ENCODE results near the gene NUP153.
"Not testable (repeated sequence)": the region's sequence is repeated elsewhere in the genome, so short reads cannot be mapped to it uniquely, and the experiment has no call there.

NUP153 gene

GRCh38 chr6:17728551-17729222, 22.0 kb upstream of the NUP153 start:
- FAIRE-seq (no peak), DNase-seq (ENCODE audit: insufficient read length) (no peak)
- TF ChIP-seq POLR2A (IDR thresholded peaks at IDR 0.05; ENCODE audit: low read depth, low read length): no peak
- no peak for TF ChIP-seq TAF1 (IDR thresholded peaks at IDR 0.05; ENCODE audit: borderline replicate concordance, low read depth, low read length)
- TF ChIP-seq POLR2AphosphoS5 (IDR thresholded peaks at IDR 0.05; ENCODE audit: low read depth, low read length): no peak

- DNase-seq (ENCODE audit: insufficient read length) (no peak), FAIRE-seq (no peak)
Measured at GRCh38 chr6:17725083-17725482, 18.4 kb upstream of the NUP153 start.

GRCh38 chr6:17724341-17724740, 17.6 kb upstream of the NUP153 start:
- no peak for TF ChIP-seq POLR2AphosphoS5 (IDR thresholded peaks at IDR 0.05; ENCODE audit: low read depth, low read length)
- DNase-seq (ENCODE audit: insufficient read length): no peak
- no peak for FAIRE-seq

More at GRCh38 chr6:17725083-17725482, 18.4 kb upstream of the NUP153 start:
- TF ChIP-seq POLR2AphosphoS5 (IDR thresholded peaks at IDR 0.05; ENCODE audit: low read depth, low read length) (no peak), POLR2A (IDR thresholded peaks at IDR 0.05; ENCODE audit: low read depth, low read length) (no peak), TAF1 (IDR thresholded peaks at IDR 0.05; ENCODE audit: borderline replicate concordance, low read depth, low read length) (no peak)

- TF ChIP-seq POLR2A (IDR thresholded peaks at IDR 0.05; ENCODE audit: low read depth, low read length) (no peak), POLR2AphosphoS5 (IDR thresholded peaks at IDR 0.05; ENCODE audit: low read depth, low read length) (no peak), TAF1 (IDR thresholded peaks at IDR 0.05; ENCODE audit: borderline replicate concordance, low read depth, low read length) (no peak)
- DNase-seq (ENCODE audit: insufficient read length) (no peak), FAIRE-seq (no peak)
Measured at GRCh38 chr6:17721671-17722070, 14.9 kb upstream of the NUP153 start.

- FAIRE-seq (no peak), DNase-seq (ENCODE audit: insufficient read length) (no peak)
- no peak for TF ChIP-seq TAF1 (IDR thresholded peaks at IDR 0.05; ENCODE audit: borderline replicate concordance, low read depth, low read length)
- no peak for TF ChIP-seq POLR2AphosphoS5 (IDR thresholded peaks at IDR 0.05; ENCODE audit: low read depth, low read length)
- no peak for TF ChIP-seq POLR2A (IDR thresholded peaks at IDR 0.05; ENCODE audit: low read depth, low read length)
Measured at GRCh38 chr6:17719323-17720041, 12.8 kb upstream of the NUP153 start.

- no peak for FAIRE-seq
- DNase-seq (ENCODE audit: insufficient read length): no peak
- TF ChIP-seq POLR2AphosphoS5 (IDR thresholded peaks at IDR 0.05; ENCODE audit: low read depth, low read length) (no peak), POLR2A (IDR thresholded peaks at IDR 0.05; ENCODE audit: low read depth, low read length) (no peak), TAF1 (IDR thresholded peaks at IDR 0.05; ENCODE audit: borderline replicate concordance, low read depth, low read length) (no peak)
Measured at GRCh38 chr6:17716221-17716620, 9.5 kb upstream of the NUP153 start.

GRCh38 chr6:17714879-17715851, 8.4 kb upstream of the NUP153 start:
- no peak for FAIRE-seq
- DNase-seq (ENCODE audit: insufficient read length): no peak
- TF ChIP-seq POLR2AphosphoS5 (IDR thresholded peaks at IDR 0.05; ENCODE audit: low read depth, low read length) (no peak), POLR2A (IDR thresholded peaks at IDR 0.05; ENCODE audit: low read depth, low read length) (no peak), TAF1 (IDR thresholded peaks at IDR 0.05; ENCODE audit: borderline replicate concordance, low read depth, low read length) (no peak)

GRCh38 chr6:17714177-17714576, 7.5 kb upstream of the NUP153 start:
- no peak for DNase-seq (ENCODE audit: insufficient read length)
- FAIRE-seq: no peak
- no peak for TF ChIP-seq TAF1 (IDR thresholded peaks at IDR 0.05; ENCODE audit: borderline replicate concordance, low read depth, low read length)
- TF ChIP-seq POLR2A (IDR thresholded peaks at IDR 0.05; ENCODE audit: low read depth, low read length): no peak
- no peak for TF ChIP-seq POLR2AphosphoS5 (IDR thresholded peaks at IDR 0.05; ENCODE audit: low read depth, low read length)

- no peak for FAIRE-seq
Measured at GRCh38 chr6:17712576-17712975, 5.9 kb upstream of the NUP153 start.

GRCh38 chr6:17710331-17710730, 3.6 kb upstream of the NUP153 start:
- FAIRE-seq (no peak), DNase-seq (ENCODE audit: insufficient read length) (no peak)
- no peak for TF ChIP-seq POLR2AphosphoS5 (IDR thresholded peaks at IDR 0.05; ENCODE audit: low read depth, low read length)
- no peak for TF ChIP-seq TAF1 (IDR thresholded peaks at IDR 0.05; ENCODE audit: borderline replicate concordance, low read depth, low read length)
- no peak for TF ChIP-seq POLR2A (IDR thresholded peaks at IDR 0.05; ENCODE audit: low read depth, low read length)

More at GRCh38 chr6:17712576-17712975, 5.9 kb upstream of the NUP153 start:
- TF ChIP-seq TAF1 (IDR thresholded peaks at IDR 0.05; ENCODE audit: borderline replicate concordance, low read depth, low read length) (no peak), POLR2AphosphoS5 (IDR thresholded peaks at IDR 0.05; ENCODE audit: low read depth, low read length) (no peak), POLR2A (IDR thresholded peaks at IDR 0.05; ENCODE audit: low read depth, low read length) (no peak)
- no peak for DNase-seq (ENCODE audit: insufficient read length)

GRCh38 chr6:17709476-17709875, 2.8 kb upstream of the NUP153 start:
- TF ChIP-seq TAF1 (IDR thresholded peaks at IDR 0.05; ENCODE audit: borderline replicate concordance, low read depth, low read length) (no peak), POLR2AphosphoS5 (IDR thresholded peaks at IDR 0.05; ENCODE audit: low read depth, low read length) (no peak), POLR2A (IDR thresholded peaks at IDR 0.05; ENCODE audit: low read depth, low read length) (no peak)
- DNase-seq (ENCODE audit: insufficient read length): no peak
- FAIRE-seq: no peak

GRCh38 chr6:17708035-17708434, 1.3 kb upstream of the NUP153 start:
- not testable (repeated sequence) for FAIRE-seq; DNase-seq (ENCODE audit: insufficient read length)

All from GM12892 (cell line).